PC-3 (cell line): ENCODE data around the gene AFAP1L2.

Experiments used
- CTCF ChIP-seq: fragments of 300-600 bp; sonication (generic); conservative IDR thresholded peaks from 2 replicates; pipeline ENCODE4 v1.5.1; 2017; ENCODE audit warnings: antibody characterized with exemption, low read depth, mild to moderate bottlenecking, low read length
- EZH2phosphoT487 ChIP-seq: fragments of 300-600 bp; sonication (generic); IDR thresholded peaks from 2 replicates; pipeline ENCODE4 v1.6.1; 2018; ENCODE audit warnings: mild to moderate bottlenecking, antibody characterized with exemption, low read length, borderline replicate concordance

DNA sequence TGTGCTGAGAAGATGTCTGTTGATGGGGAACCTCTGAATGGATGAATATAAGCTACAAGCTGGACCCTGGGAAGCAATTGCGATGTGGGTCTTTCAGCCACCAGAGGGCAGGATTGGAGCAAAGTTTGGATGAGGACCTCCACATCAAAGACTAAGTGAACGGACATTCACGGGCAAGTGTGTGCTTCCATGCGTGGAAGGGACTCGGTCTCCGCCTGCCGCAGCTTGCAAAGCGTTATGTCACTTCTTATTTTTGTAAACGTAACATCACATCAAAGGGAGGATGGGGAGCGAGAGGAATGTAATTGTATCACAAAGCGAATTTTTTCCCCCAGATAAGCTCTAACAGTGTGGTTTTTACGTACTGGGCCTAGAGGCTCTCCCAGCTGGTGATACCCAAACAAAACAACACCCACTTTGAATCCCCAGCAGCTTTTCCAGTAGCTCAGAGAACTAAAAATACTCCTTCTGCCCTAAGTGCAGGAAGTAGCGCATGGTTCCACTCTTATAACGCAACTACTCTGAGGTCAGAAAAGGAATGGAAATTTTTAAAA lies 100.2 kb downstream of the AFAP1L2 start:
- TF ChIP-seq CTCF (peak; percentile 72), EZH2phosphoT487 (no peak)
